Mesodermal cell (in vitro differentiated cells): ENCODE measurements around the gene DENND1B.
"Not testable (repeated sequence)": the region's sequence is repeated elsewhere in the genome, so short reads cannot be mapped to it uniquely, and the experiment has no call there.

Experiments
- H3K27ac ChIP-seq: 2 replicates; pipeline ENCODE4 v1.7.0; 2013; ENCODE audit warnings: mild to moderate bottlenecking, low read depth, low read length, moderate library complexity; ENCODE audit not compliant: severe bottlenecking
- H3K36me3 ChIP-seq: 2 replicates; pipeline ENCODE4 v1.7.1; 2013; ENCODE audit warnings: mild to moderate bottlenecking, low read length, moderate library complexity; ENCODE audit not compliant: control insufficient read depth, insufficient read depth
- H3K4me1 ChIP-seq: one replicate; pipeline ENCODE4 v1.7.1; 2013; ENCODE audit warnings: mild to moderate bottlenecking, low read length; ENCODE audit not compliant: insufficient read depth, control insufficient read depth, poor library complexity, severe bottlenecking
- H3K4me3 ChIP-seq: 2 replicates; pipeline ENCODE4 v1.7.0; 2013; ENCODE audit warnings: low read length, control low read depth, mild to moderate bottlenecking; ENCODE audit not compliant: insufficient read depth, poor library complexity, severe bottlenecking; ENCODE audit errors: extremely low read depth
- H3K9me3 ChIP-seq: 2 replicates; pipeline ENCODE4 v1.7.1; 2013; ENCODE audit warnings: mild to moderate bottlenecking, low read length, moderate library complexity; ENCODE audit not compliant: control insufficient read depth
- WGBS, 2 experiments: methylation state at CpG; one replicate each; pipeline ENCODE4 v1.1.5; 2013; ENCODE audit warnings: missing lambda C conversion rate in 2 of 2; ENCODE audit not compliant: insufficient coverage in 2 of 2; 5-methylcytosine and 5-hydroxymethylcytosine counted together

The DENND1B gene

GRCh38 chr1:197599789-197600188 is 175.5 kb downstream of the DENND1B start:
- Histone ChIP-seq H3K4me1 (no peaks in the 10 kb centered on the region), H3K4me3 (no peak overlapping the region), H3K27ac (no peak overlapping the region), H3K36me3 (no peaks in the 10 kb centered on the region), H3K9me3 (no peaks in the 10 kb centered on the region)
- WGBS, 2 experiments: 88 to 93% methylated on average over 2 of the region's 3 CpGs

GRCh38 chr1:197598935-197599334 is 176.3 kb downstream of the DENND1B start:
- Histone ChIP-seq H3K27ac (no peak overlapping the region), H3K4me1 (no peaks in the 10 kb centered on the region), H3K9me3 (no peaks in the 10 kb centered on the region), H3K4me3 (no peak overlapping the region), H3K36me3 (no peaks in the 10 kb centered on the region)
- no CpG with 5 or more reads among the region's 1 CpG for WGBS, 2 experiments

- WGBS, 2 experiments: 38 to 64% methylated on average over 1 to 2 of the region's 5 CpGs
Measured at GRCh38 chr1:197595304-197595904, 179.9 kb downstream of the DENND1B start.

GRCh38 chr1:197590687-197591086 is 184.6 kb downstream of the DENND1B start:
- Histone ChIP-seq H3K9me3 (no peaks in the 10 kb centered on the region), H3K4me1 (no peaks in the 10 kb centered on the region), H3K27ac (no peak overlapping the region), H3K4me3 (no peak overlapping the region), H3K36me3 (no peaks in the 10 kb centered on the region)
- no CpG with 5 or more reads among the region's 2 CpGs for WGBS, 2 experiments

More at GRCh38 chr1:197595304-197595904, 179.9 kb downstream of the DENND1B start:
- H3K36me3 ChIP-seq: no peaks in the 10 kb centered on the region
- no peaks in the 10 kb centered on the region for H3K9me3 ChIP-seq
- no peaks in the 10 kb centered on the region for H3K4me1 ChIP-seq
- H3K4me3 ChIP-seq: no peak overlapping the region
- H3K27ac ChIP-seq: no peak overlapping the region

- 100% methylated on average over 1 of the region's 1 CpG; no CpG with 5 or more reads in 1 of the 2 experiments for WGBS, 2 experiments
- Histone ChIP-seq H3K9me3 (no peaks in the 10 kb centered on the region), H3K36me3 (no peaks in the 10 kb centered on the region), H3K4me1 (no peaks in the 10 kb centered on the region), H3K4me3 (no peak overlapping the region), H3K27ac (no peak overlapping the region)
Measured at GRCh38 chr1:197585809-197586208, 189.5 kb downstream of the DENND1B start.

- WGBS, 2 experiments: no CpG with 5 or more reads among the region's 2 CpGs
- no peak overlapping the region for H3K4me3 ChIP-seq
- no peak overlapping the region for H3K27ac ChIP-seq
- H3K36me3 ChIP-seq: no peaks in the 10 kb centered on the region
- no peaks in the 10 kb centered on the region for H3K9me3 ChIP-seq
- no peaks in the 10 kb centered on the region for H3K4me1 ChIP-seq
Measured at GRCh38 chr1:197577580-197577979, 197.7 kb downstream of the DENND1B start.

GRCh38 chr1:197575531-197575930 is 199.7 kb downstream of the DENND1B start:
- not testable (repeated sequence) for H3K4me3 ChIP-seq, H3K9me3 ChIP-seq, H3K36me3 ChIP-seq, H3K27ac ChIP-seq, H3K4me1 ChIP-seq
- 83% methylated on average over 1 of the region's 4 CpGs; no CpG with 5 or more reads in 1 of the 2 experiments for WGBS, 2 experiments

GRCh38 chr1:197572169-197572568 is 203.1 kb downstream of the DENND1B start:
- 90 to 96% methylated on average over 9 to 10 of the region's 10 CpGs for whole genome bisulfite sequencing, 2 experiments

GRCh38 chr1:197567442-197567841 is 207.8 kb downstream of the DENND1B start:
- Histone ChIP-seq H3K9me3 (no peaks in the 10 kb centered on the region), H3K36me3 (no peaks in the 10 kb centered on the region), H3K27ac (no peak overlapping the region), H3K4me1 (no peaks in the 10 kb centered on the region), H3K4me3 (no peak overlapping the region)
- 60% methylated on average over 1 of the region's 2 CpGs; no CpG with 5 or more reads in 1 of the 2 experiments for WGBS, 2 experiments

More at GRCh38 chr1:197572169-197572568, 203.1 kb downstream of the DENND1B start:
- Histone ChIP-seq H3K27ac (no peak overlapping the region), H3K9me3 (no peaks in the 10 kb centered on the region), H3K4me3 (no peak overlapping the region), H3K4me1 (no peaks in the 10 kb centered on the region), H3K36me3 (no peaks in the 10 kb centered on the region)

GRCh38 chr1:197561041-197561440 is 214.2 kb downstream of the DENND1B start:
- Histone ChIP-seq H3K4me3 (no peak overlapping the region), H3K9me3 (no peaks in the 10 kb centered on the region), H3K36me3 (no peaks in the 10 kb centered on the region), H3K27ac (no peak overlapping the region), H3K4me1 (no peaks in the 10 kb centered on the region)
- 89 to 95% methylated on average over 2 of the region's 2 CpGs for whole genome bisulfite sequencing, 2 experiments

- Histone ChIP-seq H3K36me3 (no peaks in the 10 kb centered on the region), H3K27ac (no peak overlapping the region), H3K4me1 (no peaks in the 10 kb centered on the region), H3K9me3 (no peaks in the 10 kb centered on the region), H3K4me3 (no peak overlapping the region)
- no CpG with 5 or more reads among the region's 1 CpG for WGBS, 2 experiments
Measured at GRCh38 chr1:197559655-197560054, 215.6 kb downstream of the DENND1B start.
